Activated CD4-positive, alpha-beta T cell treated with anti-CD3 and anti-CD28 coated beads, Interleukin-2, amount 10 ng/mL, durations not matched to agents 7 days and 5 days (primary cell): ENCODE data around the gene SLC23A3. TPM values are rescaled to one million over a fixed set of nuclear protein-coding genes. Genes with fewer than 3 reads are reported as not detected.
A peak's percentile ranks its signal among the peaks of the same experiment; 100 is the strongest.
"Not testable (repeated sequence)": the region's sequence is repeated elsewhere in the genome, so short reads cannot be mapped to it uniquely, and the experiment has no call there.

Experiments used
- CTCF ChIA-PET: fragments of 350-600 bp; sonication (Branson Sonifier 250); formaldehyde crosslinking; loops from one replicate; lab custom pipeline; 2021; ENCODE audit warnings: antibody characterized with exemption; lab: Charles Lee
- POLR2A ChIA-PET: fragments of 350-600 bp; sonication (Branson Sonifier 250); formaldehyde crosslinking; loops from one replicate; lab custom pipeline; 2021; ENCODE audit warnings: antibody characterized with exemption; lab: Charles Lee
- DNase-seq: peaks from one replicate; pipeline ENCODE4 v3.0.0-alpha.2; 2020
- H3K27ac Mint-ChIP-seq: one replicate; pipeline ENCODE4 v1.8.0; 2021; ENCODE audit warnings: mild to moderate bottlenecking, moderate library complexity, mixed read lengths
- H3K27me3 Mint-ChIP-seq: one replicate; pipeline ENCODE4 v1.8.0; 2021; ENCODE audit warnings: mixed read lengths
- H3K36me3 Mint-ChIP-seq: one replicate; pipeline ENCODE4 v1.8.0; 2021; ENCODE audit warnings: low read depth, mixed read lengths
- H3K4me1 Mint-ChIP-seq: one replicate; pipeline ENCODE4 v1.8.0; 2021; ENCODE audit warnings: mixed read lengths
- H3K4me3 Mint-ChIP-seq: one replicate; pipeline ENCODE4 v1.8.0; 2021; ENCODE audit warnings: mild to moderate bottlenecking, moderate library complexity, mixed read lengths
- H3K9me3 Mint-ChIP-seq: one replicate; pipeline ENCODE4 v1.8.0; 2021; ENCODE audit warnings: mixed read lengths
- total RNA-seq, 2 experiments: library from RNA; stranded (reverse); gene quantifications; one replicate each; pipeline ENCODE4 v1.2.3, GENCODE V29; 2021

Gene SLC23A3
- total RNA-seq, 2 experiments from 2014 or later: 2.3 to 2.8 TPM

DNA sequence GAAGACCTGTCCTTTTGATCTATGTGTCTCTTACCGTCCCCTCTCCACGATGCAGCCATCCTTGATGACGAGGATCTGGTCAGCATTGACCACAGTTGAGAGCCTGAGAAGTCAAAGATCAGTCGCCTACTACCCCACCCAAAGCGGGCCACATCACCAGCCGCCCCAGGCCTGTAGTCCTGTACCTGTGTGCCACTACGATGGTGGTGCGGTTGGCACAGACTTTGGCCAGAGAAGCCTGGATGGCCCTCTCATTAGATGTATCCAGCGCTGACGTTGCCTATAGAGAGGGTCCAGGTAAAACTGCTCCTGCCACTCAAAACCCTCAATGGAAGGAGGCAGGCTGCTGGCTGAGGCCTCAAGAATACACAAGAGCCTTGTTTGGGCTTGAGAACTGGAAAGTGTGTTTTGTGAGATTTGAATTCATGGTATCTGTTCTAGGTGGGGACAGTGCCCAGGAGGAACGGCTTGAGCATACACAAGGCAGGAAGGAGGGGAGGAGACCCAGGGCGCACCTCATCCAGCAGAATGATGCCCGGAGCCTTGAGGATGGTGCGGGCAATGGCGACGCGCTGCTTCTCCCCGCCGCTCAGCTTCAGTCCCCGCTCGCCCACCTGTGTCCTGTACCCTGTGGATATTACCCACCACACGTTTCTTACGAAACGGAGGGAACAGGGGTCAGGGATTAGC lies 40.5 kb upstream of the SLC23A3 start:
- CTCF ChIA-PET: interaction anchor here (2.1 to 2.6 kb wide), 2 partner anchors 35 to 51 kb away, joined by 6 to 18 read pairs; no protein-coding TSS in a partner anchor
- no peak for DNase-seq
- Mint-ChIP-seq H3K27me3 (no peaks in the 10 kb centered on the region), H3K9me3 (no peaks in the 10 kb centered on the region), H3K36me3 (peaks cover 29% of the 10 kb centered on the region), H3K27ac (peak overlapping the region; percentile 94), H3K4me3 (no peak overlapping the region), H3K4me1 (peaks cover 60% of the 10 kb centered on the region)
- POLR2A ChIA-PET: no interaction called here

GRCh38 chr2:219209236-219210195 lies 39.7 kb upstream of the SLC23A3 start:
- peak overlapping the region; percentile 36 for H3K4me3 Mint-ChIP-seq
- POLR2A ChIA-PET: no interaction called here
- peaks cover 25% of the 10 kb centered on the region for H3K36me3 Mint-ChIP-seq

DNA sequence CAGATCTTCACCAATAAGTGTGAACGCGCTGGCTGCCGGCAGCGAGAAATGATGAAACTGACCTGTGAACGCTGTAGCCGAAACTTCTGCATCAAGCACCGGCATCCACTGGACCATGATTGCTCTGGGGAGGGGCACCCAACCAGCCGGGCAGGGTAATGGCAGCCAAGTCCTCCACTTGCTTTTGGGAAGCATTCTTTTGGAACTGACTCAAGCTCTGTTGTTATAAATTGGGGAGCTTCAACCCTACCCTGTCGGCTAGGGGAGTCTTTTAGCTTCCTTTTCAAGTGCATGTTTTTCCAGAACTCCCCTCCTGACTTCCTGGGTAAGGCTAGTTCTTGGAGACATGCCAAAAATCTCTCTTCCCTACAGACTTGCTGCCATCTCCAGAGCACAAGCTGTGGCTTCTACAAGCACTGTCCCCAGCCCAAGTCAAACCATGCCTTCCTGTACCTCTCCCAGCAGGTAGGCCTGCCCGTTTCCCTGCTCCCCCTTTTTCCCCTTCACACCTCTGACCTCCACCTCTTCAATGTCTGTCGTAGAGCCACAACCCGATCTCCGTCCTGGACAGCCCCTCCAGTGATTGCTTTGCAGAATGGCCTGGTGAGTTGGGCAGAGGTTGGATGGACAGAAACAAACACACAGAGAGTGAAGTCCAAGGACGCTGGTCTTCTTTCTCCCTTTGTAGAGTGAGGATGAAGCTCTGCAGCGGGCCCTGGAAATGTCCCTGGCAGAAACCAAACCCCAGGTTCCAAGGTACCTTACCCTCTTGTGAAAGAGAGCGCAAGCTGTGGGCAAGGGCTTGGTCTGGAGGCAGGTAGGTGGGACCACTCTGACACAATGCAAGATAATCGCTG lies 38.3 kb upstream of the SLC23A3 start:
- Mint-ChIP-seq H3K36me3 (peaks cover 20% of the 10 kb centered on the region), H3K9me3 (peaks cover 3% of the 10 kb centered on the region), H3K4me3 (peak overlapping the region; percentile 80), H3K4me1 (peaks cover 58% of the 10 kb centered on the region), H3K27me3 (no peaks in the 10 kb centered on the region), H3K27ac (peak overlapping the region; percentile 95)
- ChIA-PET CTCF (interaction anchor here (0.8 to 2.0 kb wide), 11 partner anchors 9 to 312 kb away, joined by 3 to 6 read pairs (median 4); partner anchors contain the start of genes CNPPD1 and TUBA4B), POLR2A (interaction anchor here (0.6 kb wide), 1 partner anchor 15 kb away, joined by 7 read pairs; no protein-coding TSS in a partner anchor)
- DNase-seq: no peak

More at GRCh38 chr2:219209236-219210195, 39.7 kb upstream of the SLC23A3 start:
- peaks cover 60% of the 10 kb centered on the region for H3K4me1 Mint-ChIP-seq
- no peaks in the 10 kb centered on the region for H3K27me3 Mint-ChIP-seq
- CTCF ChIA-PET: interaction anchor here (0.7 to 1.6 kb wide), 7 partner anchors 17 to 313 kb away, joined by 3 to 5 read pairs (median 4); partner anchors contain the start of gene CNPPD1
- peak overlapping the region; percentile 94 for H3K27ac Mint-ChIP-seq
- DNase-seq: no peak
- H3K9me3 Mint-ChIP-seq: peaks cover 2% of the 10 kb centered on the region

DNA sequence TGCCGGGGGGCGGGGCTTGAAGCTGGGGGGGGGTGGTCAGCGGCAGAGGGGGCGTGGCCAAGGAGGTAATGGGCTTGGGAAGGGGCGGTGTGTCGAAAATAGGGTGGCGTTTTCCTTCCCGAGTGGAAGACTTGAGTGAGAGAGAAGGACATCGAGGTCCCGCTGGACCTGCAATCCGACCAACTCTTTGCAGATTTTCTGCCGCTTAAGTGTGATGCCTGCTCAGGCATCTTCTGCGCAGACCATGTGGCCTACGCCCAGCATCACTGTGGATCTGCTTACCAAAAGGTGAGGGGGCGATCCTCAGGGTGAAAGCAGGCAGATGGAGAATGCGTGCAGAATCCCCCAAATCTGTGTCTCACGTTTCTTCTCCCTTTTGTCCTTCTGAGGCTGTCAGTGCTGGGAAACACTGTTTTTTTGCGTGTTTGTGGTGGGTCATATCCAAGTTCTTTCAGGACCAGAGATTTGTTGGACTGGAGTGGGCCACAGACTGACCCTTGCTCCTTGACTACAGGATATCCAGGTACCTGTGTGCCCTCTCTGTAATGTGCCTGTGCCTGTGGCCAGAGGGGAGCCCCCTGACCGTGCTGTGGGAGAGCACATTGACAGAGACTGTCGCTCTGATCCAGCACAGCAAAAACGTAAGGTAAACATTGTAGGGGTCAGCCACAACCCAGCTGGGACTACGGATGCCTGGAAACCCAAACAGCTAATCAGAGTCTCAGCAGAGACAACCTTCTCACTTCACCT lies 37.5 kb upstream of the SLC23A3 start:
- ChIA-PET CTCF (interaction anchor here (0.9 to 2.0 kb wide), 10 partner anchors 10 to 311 kb away, joined by 3 to 13 read pairs (median 4); partner anchors contain the start of genes GLB1L, STK16 and TUBA4B), POLR2A (interaction anchor here (0.6 to 1.4 kb wide), 2 partner anchors 14 to 27 kb away, joined by 4 to 7 read pairs; no protein-coding TSS in a partner anchor)
- peak overlapping the region; percentile 95 for H3K27ac Mint-ChIP-seq
- DNase-seq: no peak
- peaks cover 3% of the 10 kb centered on the region for H3K9me3 Mint-ChIP-seq
- H3K27me3 Mint-ChIP-seq: no peaks in the 10 kb centered on the region
- H3K36me3 Mint-ChIP-seq: peaks cover 20% of the 10 kb centered on the region
- peak overlapping the region; percentile 80 for H3K4me3 Mint-ChIP-seq
- peaks cover 58% of the 10 kb centered on the region for H3K4me1 Mint-ChIP-seq

- peaks cover 16% of the 10 kb centered on the region for H3K36me3 Mint-ChIP-seq
- ChIA-PET CTCF (interaction anchor here (1.1 to 2.0 kb wide), 10 partner anchors 10 to 88 kb away, joined by 3 to 13 read pairs (median 4); partner anchors contain the start of genes CNPPD1, GLB1L, STK16 and TUBA4B), POLR2A (interaction anchor here (0.5 to 1.4 kb wide), 4 partner anchors 21 to 26 kb away, joined by 3 to 4 read pairs (median 4); partner anchors contain the start of genes ANKZF1 and ATG9A)
- peak within 1 kb of the TSS; percentile 80 for H3K4me3 Mint-ChIP-seq
- H3K9me3 Mint-ChIP-seq: peaks cover 3% of the 10 kb centered on the region
- H3K4me1 Mint-ChIP-seq: peaks cover 52% of the 10 kb centered on the region
- peak; percentile 95 for DNase-seq
- H3K27me3 Mint-ChIP-seq: no peaks in the 10 kb centered on the region
- peak within 1 kb of the TSS; percentile 95 for H3K27ac Mint-ChIP-seq
These were observed 36.7 kb upstream of the SLC23A3 start, which contains the start of gene ZFAND2B for GRCh38 chr2:219206328-219207133. ZFAND2B (plus strand) TSS chr2:219206782; CDS start chr2:219206988, 206 bp downstream.

DNA sequence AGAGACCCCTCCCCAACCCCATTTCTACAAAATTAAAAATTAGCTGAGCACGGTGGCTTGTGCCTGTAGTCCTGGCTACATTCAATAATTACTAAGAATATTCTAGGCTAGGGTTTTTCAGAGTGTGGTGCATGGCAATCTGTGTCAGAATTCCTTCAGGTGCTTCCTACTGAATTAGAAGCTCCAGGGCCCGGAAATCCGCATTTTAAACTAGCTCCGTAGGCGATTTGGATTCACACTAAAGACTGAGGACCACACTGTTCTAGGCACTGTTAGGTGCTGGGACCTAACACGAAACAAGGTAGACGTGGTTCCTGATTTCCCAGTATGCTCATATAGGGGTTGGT lies 36.1 kb upstream of the SLC23A3 start:
- POLR2A ChIA-PET: interaction anchor here (1.2 to 1.4 kb wide), 3 partner anchors 24 to 26 kb away, joined by 3 to 4 read pairs (median 4); partner anchors contain the start of genes ANKZF1 and ATG9A
- H3K4me1 Mint-ChIP-seq: peaks cover 46% of the 10 kb centered on the region

DNA sequence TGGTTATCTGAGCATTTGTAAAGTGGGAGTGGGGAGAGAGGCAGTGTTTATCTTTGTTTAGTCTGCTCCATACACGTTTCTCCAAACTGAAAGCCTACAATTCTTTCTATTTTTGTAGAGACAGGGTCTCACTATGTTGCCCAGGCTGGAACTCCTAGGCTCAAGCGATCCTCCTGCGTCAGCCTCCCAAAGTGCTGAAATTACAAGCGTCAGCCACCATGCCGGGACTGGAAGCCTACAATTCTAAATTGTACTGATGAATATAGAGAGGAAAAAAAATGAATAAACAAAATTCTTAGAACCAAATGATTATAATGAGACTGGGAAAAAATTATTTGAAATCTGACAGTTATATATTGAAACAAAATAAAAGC lies 35.3 kb upstream of the SLC23A3 start:
- DNase-seq: no peak
- POLR2A ChIA-PET: no interaction called here
- Mint-ChIP-seq H3K36me3 (peaks cover 16% of the 10 kb centered on the region), H3K9me3 (peaks cover 3% of the 10 kb centered on the region), H3K4me3 (peak overlapping the region; percentile 80), H3K4me1 (peaks cover 45% of the 10 kb centered on the region), H3K27ac (peak overlapping the region; percentile 64), H3K27me3 (no peaks in the 10 kb centered on the region)
- CTCF ChIA-PET: interaction anchor here (0.6 to 1.8 kb wide), 5 partner anchors 9 to 307 kb away, joined by 3 to 5 read pairs (median 4); partner anchors contain the start of gene CNPPD1

More for the DNA sequence above, 36.1 kb upstream of the SLC23A3 start:
- Mint-ChIP-seq H3K27me3 (no peaks in the 10 kb centered on the region), H3K36me3 (peaks cover 16% of the 10 kb centered on the region), H3K4me3 (peak overlapping the region; percentile 80), H3K9me3 (peaks cover 3% of the 10 kb centered on the region), H3K27ac (peak overlapping the region; percentile 95)
- DNase-seq: no peak
- CTCF ChIA-PET: interaction anchor here (1.2 to 1.9 kb wide), 8 partner anchors 10 to 89 kb away, joined by 3 to 13 read pairs (median 4); partner anchors contain the start of gene CNPPD1

GRCh38 chr2:219204425-219205164 lies 34.8 kb upstream of the SLC23A3 start:
- no peak for DNase-seq
- H3K36me3 Mint-ChIP-seq: peaks cover 15% of the 10 kb centered on the region
- H3K4me3 Mint-ChIP-seq: no peak overlapping the region
- H3K4me1 Mint-ChIP-seq: peaks cover 40% of the 10 kb centered on the region
- H3K27ac Mint-ChIP-seq: peak overlapping the region; percentile 25
- ChIA-PET CTCF (interaction anchor here (0.6 to 1.2 kb wide), 5 partner anchors 10 to 306 kb away, joined by 3 to 4 read pairs (median 3); no protein-coding TSS in a partner anchor), POLR2A (interaction anchor here (0.7 kb wide), 1 partner anchor 19 kb away, joined by 4 read pairs; no protein-coding TSS in a partner anchor)
- no peaks in the 10 kb centered on the region for H3K27me3 Mint-ChIP-seq
- peaks cover 3% of the 10 kb centered on the region for H3K9me3 Mint-ChIP-seq

- H3K9me3 Mint-ChIP-seq, H3K27me3 Mint-ChIP-seq, H3K36me3 Mint-ChIP-seq, DNase-seq, H3K27ac Mint-ChIP-seq, H3K4me3 Mint-ChIP-seq, POLR2A ChIA-PET: not testable (repeated sequence)
- H3K4me1 Mint-ChIP-seq: peaks cover 12% of the 10 kb centered on the region
- CTCF ChIA-PET: interaction anchor here (1.0 to 7.5 kb wide), 3 partner anchors 19 to 97 kb away, joined by 3 to 40 read pairs (median 5); no protein-coding TSS in a partner anchor
These were observed 31.5 kb upstream of the SLC23A3 start for GRCh38 chr2:219201331-219201730.
